ENCODE measurements around the gene LPCAT1.

- TF ChIP-seq POLR2AphosphoS5 (IDR thresholded peaks at IDR 0.05; ENCODE audit: low read depth, low read length) (no peak), SIN3A (IDR thresholded peaks at IDR 0.05; ENCODE audit: borderline replicate concordance, insufficient read depth, low read depth, low read length) (no peak)
- TF ChIP-seq, protein P1, sequence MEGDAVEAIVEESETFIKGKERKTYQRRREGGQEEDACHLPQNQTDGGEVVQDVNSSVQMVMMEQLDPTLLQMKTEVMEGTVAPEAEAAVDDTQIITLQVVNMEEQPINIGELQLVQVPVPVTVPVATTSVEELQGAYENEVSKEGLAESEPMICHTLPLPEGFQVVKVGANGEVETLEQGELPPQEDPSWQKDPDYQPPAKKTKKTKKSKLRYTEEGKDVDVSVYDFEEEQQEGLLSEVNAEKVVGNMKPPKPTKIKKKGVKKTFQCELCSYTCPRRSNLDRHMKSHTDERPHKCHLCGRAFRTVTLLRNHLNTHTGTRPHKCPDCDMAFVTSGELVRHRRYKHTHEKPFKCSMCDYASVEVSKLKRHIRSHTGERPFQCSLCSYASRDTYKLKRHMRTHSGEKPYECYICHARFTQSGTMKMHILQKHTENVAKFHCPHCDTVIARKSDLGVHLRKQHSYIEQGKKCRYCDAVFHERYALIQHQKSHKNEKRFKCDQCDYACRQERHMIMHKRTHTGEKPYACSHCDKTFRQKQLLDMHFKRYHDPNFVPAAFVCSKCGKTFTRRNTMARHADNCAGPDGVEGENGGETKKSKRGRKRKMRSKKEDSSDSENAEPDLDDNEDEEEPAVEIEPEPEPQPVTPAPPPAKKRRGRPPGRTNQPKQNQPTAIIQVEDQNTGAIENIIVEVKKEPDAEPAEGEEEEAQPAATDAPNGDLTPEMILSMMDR (IDR thresholded peaks at IDR 0.05) = no peak
These were observed 75.9 kb downstream of the LPCAT1 start for GRCh38 chr5:1447671-1448361.

All from Panc1 (cell line).